NCI-H1105 (cell line): ENCODE measurements around the gene METTL13.
A peak's percentile ranks its signal among the peaks of the same experiment; 100 is the strongest.

Experiments used
- DNase-seq: peaks from one replicate; lab custom pipeline; 2025; lab: John Stamatoyannopoulos, UW

The METTL13 gene

GRCh38 chr1:171803045-171803444 lies 21.6 kb downstream of the METTL13 start:
- DNase-seq: no peak

- no peak for DNase-seq
Observed at GRCh38 chr1:171803461-171804022, 22.1 kb downstream of the METTL13 start.

- no peak for DNase-seq
Observed at GRCh38 chr1:171805395-171806115, 24.1 kb downstream of the METTL13 start.

GRCh38 chr1:171807556-171807955 lies 26.1 kb downstream of the METTL13 start:
- no peak for DNase-seq

- no peak for DNase-seq
Observed at GRCh38 chr1:171809834-171810233, 28.4 kb downstream of the METTL13 start.

- DNase-seq: no peak
Observed at GRCh38 chr1:171811672-171812071, 30.2 kb downstream of the METTL13 start.

GRCh38 chr1:171814692-171815091 lies 33.2 kb downstream of the METTL13 start:
- no peak for DNase-seq

GRCh38 chr1:171816300-171816901 lies 34.9 kb downstream of the METTL13 start:
- no peak for DNase-seq

GRCh38 chr1:171817511-171818265 lies 36.2 kb downstream of the METTL13 start:
- no peak for DNase-seq

- no peak for DNase-seq
Observed at GRCh38 chr1:171819946-171820345, 38.5 kb downstream of the METTL13 start.

GRCh38 chr1:171826973-171827372 lies 45.5 kb downstream of the METTL13 start:
- no peak for DNase-seq

- DNase-seq: no peak
Observed at GRCh38 chr1:171828794-171829193, 47.3 kb downstream of the METTL13 start.

GRCh38 chr1:171833091-171833825 lies 51.8 kb downstream of the METTL13 start:
- DNase-seq: no peak

GRCh38 chr1:171834821-171835220 lies 53.4 kb downstream of the METTL13 start:
- no peak for DNase-seq

GRCh38 chr1:171835891-171836290 lies 54.4 kb downstream of the METTL13 start:
- DNase-seq: no peak

- peak; percentile 63 for DNase-seq
Observed at GRCh38 chr1:171841050-171841910, 59.8 kb downstream of the METTL13 start, which contains the start of gene DNM3. Gene DNM3 (plus strand): TSS chr1:171841498. CDS start chr1:171841657, 159 bp downstream.

- DNase-seq: no peak
Observed at GRCh38 chr1:171841931-171842761, 60.7 kb downstream of the METTL13 start.

- DNase-seq: no peak
Observed at GRCh38 chr1:171844381-171844780, 62.9 kb downstream of the METTL13 start.

GRCh38 chr1:171845998-171846397 lies 64.5 kb downstream of the METTL13 start:
- DNase-seq: no peak
